Suprapubic skin (tissue), 3 donors: ENCODE measurements around the gene CCDC196.

Experiments
- CTCF ChIP-seq, 2 donors: fragments of 200-600 bp in 1 of 2; fragments of 450-650 bp in 1 of 2; sonication (generic) in 1 of 2; IDR thresholded peaks; one replicate each; pipeline ENCODE4 v1.5.1; 2016 to 2019; ENCODE audit warnings: antibody characterized with exemption in 2 of 2, mild to moderate bottlenecking in 1 of 2, moderate library complexity in 1 of 2
- POLR2AphosphoS5 ChIP-seq, 3 donors: sonication (generic); formaldehyde crosslinking; IDR thresholded peaks; one replicate each; pipeline ENCODE4 v1.6.1; 2017; ENCODE audit warnings: antibody characterized with exemption in 3 of 3

- no peak for TF ChIP-seq CTCF (IDR thresholded peaks at IDR 0.05)
- TF ChIP-seq POLR2AphosphoS5 (IDR thresholded peaks at IDR 0.05), result no peak
Measured at GRCh38 chr14:66501592-66501991, 15.4 kb downstream of the CCDC196 start.
